Esophagus squamous epithelium (tissue), 5 donors: ENCODE measurements around the gene TBC1D5. TPM values are rescaled to one million over a fixed set of nuclear protein-coding genes. Genes with fewer than 3 reads are reported as not detected.

Source experiments
- DNase-seq: peaks from one replicate; lab custom pipeline; 2025; lab: John Stamatoyannopoulos, UW
- H3K27ac ChIP-seq, 4 donors: fragments of 200-600 bp; sonication (generic); one replicate each; pipeline ENCODE4 v1.5.1; 2016 to 2019; ENCODE audit warnings: mild to moderate bottlenecking in 1 of 4
- H3K27me3 ChIP-seq, 4 donors: fragments of 200-600 bp; sonication (generic); 1 replicate in 3 of 4; 2 replicates in 1 of 4; pipeline versions ENCODE4 v1.5.1 to v1.6.0; 2017 to 2021; ENCODE audit warnings: antibody characterized with exemption in 1 of 4
- H3K36me3 ChIP-seq, 3 donors: fragments of 200-600 bp; sonication (generic); one replicate each; pipeline ENCODE4 v1.5.1; 2016 to 2019
- H3K4me1 ChIP-seq, 3 donors: fragments of 200-600 bp; sonication (generic); one replicate each; pipeline ENCODE4 v1.5.1; 2017 to 2019
- H3K4me3 ChIP-seq, 4 donors: fragments of 200-600 bp; sonication (generic); 1 replicate in 3 of 4; 2 replicates in 1 of 4; pipeline ENCODE4 v1.5.1; 2016 to 2019; ENCODE audit warnings: mild to moderate bottlenecking in 2 of 4, moderate library complexity in 1 of 4
- H3K9me3 ChIP-seq, 3 donors: fragments of 200-600 bp; sonication (generic); one replicate each; pipeline ENCODE4 v1.5.1; 2016 to 2019
- CTCF ChIP-seq, 6 experiments: fragments of 450-650 bp in 4 of 6; fragments of 200-600 bp in 2 of 6; sonication (generic) in 2 of 6; IDR thresholded peaks; one replicate each; pipeline ENCODE4 v1.5.1; 2016 to 2019; ENCODE audit warnings: antibody characterized with exemption in 6 of 6, mild to moderate bottlenecking in 4 of 6, moderate library complexity in 4 of 6
- POLR2A ChIP-seq, 4 donors: fragments of 450-650 bp; IDR thresholded peaks; one replicate each; pipeline ENCODE4 v1.6.1; 2017; ENCODE audit warnings: antibody characterized with exemption in 4 of 4, mild to moderate bottlenecking in 4 of 4, moderate library complexity in 3 of 4
- WGBS, 2 donors: methylation state at CpG; one replicate each; pipeline ENCODE4 v1.1.5; 2018; 5-methylcytosine and 5-hydroxymethylcytosine counted together
- intact Hi-C: fragments of 100-400 bp; cut with DNase I; formaldehyde crosslinking; loops from one replicate; pipeline ENCODE4 v1.15.0; 2022
- total RNA-seq, 4 donors: library from RNA; depleted of rRNA; stranded (reverse); fragments of >200 nt; gene quantifications; one replicate each; pipeline ENCODE4 v1.1.0, GENCODE V29; 2016
- donor health status: DM: yes; HTN: yes; CAD: no.

TBC1D5 gene
- total RNA-seq, 4 donors from 2014 or later = 32.8 to 56.1 (median 39.9) TPM

GRCh38 chr3:17143893-17144664 lies 598.4 kb downstream of the TBC1D5 start:
- intact Hi-C loops = no loop called here
- Histone ChIP-seq H3K27ac (no peak overlapping the region), H3K36me3 (no peaks in the 10 kb centered on the region), H3K27me3 (no peaks in the 10 kb centered on the region), H3K4me3 (no peak overlapping the region), H3K9me3 (no peaks in the 10 kb centered on the region), H3K4me1 (no peaks in the 10 kb centered on the region)
- no peak for DNase-seq
- 82 to 91% methylated on average over 10 of the region's 10 CpGs for WGBS, 2 donors
- TF ChIP-seq CTCF (IDR thresholded peaks at IDR 0.05) (no peak), POLR2A (IDR thresholded peaks at IDR 0.05) (no peak)

GRCh38 chr3:17142516-17142915 lies 599.9 kb downstream of the TBC1D5 start:
- H3K4me1 ChIP-seq = no peaks in the 10 kb centered on the region
- DNase-seq = no peak
- TF ChIP-seq CTCF (IDR thresholded peaks at IDR 0.05) = no peak
- TF ChIP-seq POLR2A (IDR thresholded peaks at IDR 0.05) = no peak
- WGBS, 2 donors = 85 to 91% methylated on average over 10 of the region's 10 CpGs
- no peak overlapping the region for H3K27ac ChIP-seq
- H3K36me3 ChIP-seq = no peaks in the 10 kb centered on the region
- intact Hi-C loops = no loop called here
- no peak overlapping the region for H3K4me3 ChIP-seq
- H3K9me3 ChIP-seq = no peaks in the 10 kb centered on the region
- no peaks in the 10 kb centered on the region for H3K27me3 ChIP-seq

GRCh38 chr3:17141699-17142098 lies 600.7 kb downstream of the TBC1D5 start:
- WGBS, 2 donors = 97 to 98% methylated on average over 4 of the region's 4 CpGs
- DNase-seq = no peak
- no peaks in the 10 kb centered on the region for H3K36me3 ChIP-seq
- intact Hi-C loops = no loop called here
- H3K27me3 ChIP-seq = no peaks in the 10 kb centered on the region
- H3K4me3 ChIP-seq = no peak overlapping the region
- no peaks in the 10 kb centered on the region for H3K4me1 ChIP-seq
- TF ChIP-seq POLR2A (IDR thresholded peaks at IDR 0.05) (no peak), CTCF (IDR thresholded peaks at IDR 0.05) (no peak)
- H3K9me3 ChIP-seq = no peaks in the 10 kb centered on the region
- H3K27ac ChIP-seq = no peak overlapping the region

- intact Hi-C loops = no loop called here
- TF ChIP-seq POLR2A (IDR thresholded peaks at IDR 0.05) = no peak
- TF ChIP-seq CTCF (IDR thresholded peaks at IDR 0.05) = no peak
- 50 to 81% methylated on average over 8 to 10 of the region's 13 CpGs for WGBS, 2 donors
- H3K4me1 ChIP-seq = no peaks in the 10 kb centered on the region
- no peak overlapping the region for H3K27ac ChIP-seq
- H3K36me3 ChIP-seq = no peaks in the 10 kb centered on the region
- no peak overlapping the region for H3K4me3 ChIP-seq
- DNase-seq = no peak
- no peaks in the 10 kb centered on the region for H3K27me3 ChIP-seq
- H3K9me3 ChIP-seq = no peaks in the 10 kb centered on the region
These were observed 601.5 kb downstream of the TBC1D5 start for GRCh38 chr3:17140670-17141505.
